HCT116 (cell line): Measurements from ENCODE around the gene SEMA6A. TPM values are rescaled to one million over a fixed set of nuclear protein-coding genes. Genes with fewer than 3 reads are reported as not detected.

Source experiments
- ATAC-seq: fragments of 200-7000 bp; cut with Tn5 transposase; 2 replicates; pipeline ENCODE4 v1.9.1; 2020; ENCODE audit warnings: mild to moderate bottlenecking, moderate library complexity
- BruUV-seq: library from RNA; stranded (reverse); fragments of 400-500 nt; replicated peaks from 2 replicates; lab custom pipeline; 2021; lab: Mats Ljungman, UMichigan
- CTCF ChIA-PET: fragments of 300-600 bp; sonication (Branson Sonifier 250); formaldehyde crosslinking; loops from one replicate; lab custom pipeline; 2021; ENCODE audit warnings: antibody characterized with exemption; lab: Charles Lee
- POLR2A ChIA-PET: fragments of 300-600, 350-600 bp; sonication (Branson Sonifier 250); formaldehyde crosslinking; loops from one replicate; lab custom pipeline; 2021; ENCODE audit warnings: antibody characterized with exemption; lab: Charles Lee
- RAD21 ChIA-PET, 2 experiments: fragments of 300-600 bp; sonication (Branson Sonifier 250); formaldehyde crosslinking; loops; one replicate each; lab custom pipeline; 2023; ENCODE audit warnings: low total read pairs in 2 of 2; ENCODE audit not compliant: uncharacterized antibody in 2 of 2, unreplicated experiment in 2 of 2, low non-redundant PET in 1 of 2; lab: Charles Lee
- DNase-seq: peaks from one replicate; pipeline ENCODE4 v3.0.0-alpha.2; 2010; ENCODE audit warnings: low read depth, low spot score
- H2AFZ ChIP-seq: fragments of 200-600 bp; shearing (Covaris generic), sonication (generic); 2 replicates; pipeline ENCODE4 v1.6.1; 2017; ENCODE audit warnings: low read depth, mixed run types, mixed read lengths, antibody characterized with exemption, low read length; ENCODE audit not compliant: poor library complexity, severe bottlenecking
- H3K27ac ChIP-seq: 2 replicates; pipeline ENCODE4 v1.5.1; 2012; ENCODE audit warnings: low read depth, low read length
- H3K27me3 ChIP-seq: fragments of 200-600 bp; sonication (generic); 2 replicates; pipeline ENCODE4 v1.6.1; 2016; ENCODE audit warnings: mixed run types, low read length, mixed read lengths; ENCODE audit not compliant: insufficient read depth
- H3K36me3 ChIP-seq, 2 experiments: fragments of 200-500 bp in 1 of 2; fragments of 200-600 bp in 1 of 2; sonication (Bioruptor generic) in 1 of 2; sonication (generic) in 1 of 2; 2 replicates each; pipeline versions ENCODE4 v1.5.1 to v1.6.1; 2014 to 2016; ENCODE audit warnings: low read length in 2 of 2, inconsistent platforms in 1 of 2, mixed read lengths in 1 of 2, mixed run types in 1 of 2; ENCODE audit not compliant: insufficient read depth in 2 of 2, control insufficient read depth in 1 of 2
- H3K4me1 ChIP-seq, 2 experiments: fragments of 200-600 bp in 1 of 2; sonication (generic) in 1 of 2; 2 replicates each; pipeline versions ENCODE4 v1.5.1 to v1.6.1; 2012 to 2017; ENCODE audit warnings: low read length in 2 of 2, inconsistent platforms in 1 of 2, mild to moderate bottlenecking in 1 of 2, mixed read lengths in 1 of 2, mixed run types in 1 of 2, moderate library complexity in 1 of 2; ENCODE audit not compliant: insufficient read depth in 2 of 2, control insufficient read depth in 1 of 2
- H3K4me2 ChIP-seq: fragments of 200-600 bp; sonication (generic); 2 replicates; pipeline ENCODE4 v1.6.1; 2017; ENCODE audit warnings: mixed run types, low read length, mixed read lengths
- H3K4me3 ChIP-seq, 2 experiments: fragments of 200-600 bp in 1 of 2; sonication (generic) in 1 of 2; replicated peaks in 1 of 2; 2 replicates each; pipeline ENCODE4 v1.5.1; 2011 to 2016; ENCODE audit warnings: low read length in 2 of 2, control low read depth in 1 of 2, low read depth in 1 of 2, mild to moderate bottlenecking in 1 of 2, mixed read lengths in 1 of 2, mixed run types in 1 of 2
- H3K79me2 ChIP-seq: fragments of 200-600 bp; sonication (generic); 2 replicates; pipeline ENCODE4 v1.6.1; 2017; ENCODE audit warnings: mild to moderate bottlenecking, mixed run types, low read length, moderate library complexity, mixed read lengths; ENCODE audit not compliant: insufficient read depth
- H3K9ac ChIP-seq: fragments of 200-600 bp; sonication (generic); 2 replicates; pipeline ENCODE4 v1.6.1; 2016; ENCODE audit warnings: low read length, mixed read lengths
- H3K9me2 ChIP-seq: fragments of 200-600 bp; sonication (generic), shearing (Covaris generic); 2 replicates; pipeline ENCODE4 v1.6.1; 2017; ENCODE audit warnings: mixed run types, mild to moderate bottlenecking, moderate library complexity; ENCODE audit not compliant: insufficient read depth
- H3K9me3 ChIP-seq, 2 experiments: fragments of 200-500 bp in 1 of 2; fragments of 200-600 bp in 1 of 2; sonication (Bioruptor generic) in 1 of 2; sonication (generic) in 1 of 2; 2 replicates each; pipeline ENCODE4 v1.6.1; 2014 to 2017; ENCODE audit warnings: low read length in 2 of 2, mixed read lengths in 2 of 2, inconsistent platforms in 1 of 2, low read depth in 1 of 2, mild to moderate bottlenecking in 1 of 2, mixed run types in 1 of 2, moderate library complexity in 1 of 2; ENCODE audit not compliant: control insufficient read depth in 1 of 2, insufficient read depth in 1 of 2
- H4K20me1 ChIP-seq: fragments of 200-600 bp; sonication (generic), shearing (Covaris generic); 2 replicates; pipeline ENCODE4 v1.6.1; 2017; ENCODE audit warnings: mixed run types, mild to moderate bottlenecking, moderate library complexity; ENCODE audit not compliant: insufficient read depth
- CBX3 ChIP-seq: IDR thresholded peaks from 2 replicates; pipeline ENCODE4 v1.6.1; 2012; ENCODE audit warnings: low read depth
- CEBPB ChIP-seq: IDR thresholded peaks from 2 replicates; pipeline ENCODE4 v1.6.1; 2012; ENCODE audit warnings: low read depth
- CTCF ChIP-seq, 3 experiments: fragments of 200-600 bp in 1 of 3; sonication (generic) in 1 of 3; IDR thresholded peaks in 2 of 3; conservative IDR thresholded peaks in 1 of 3; 2 replicates each; pipeline ENCODE4 v1.5.1; 2012 to 2017; ENCODE audit warnings: low read depth in 2 of 3, low read length in 2 of 3, antibody characterized with exemption in 1 of 3, borderline replicate concordance in 1 of 3, control low read depth in 1 of 3, mild to moderate bottlenecking in 1 of 3, mixed read lengths in 1 of 3, mixed run types in 1 of 3, moderate library complexity in 1 of 3; ENCODE audit not compliant: insufficient read depth in 1 of 3
- ELF1 ChIP-seq: IDR thresholded peaks from 2 replicates; pipeline ENCODE4 v1.6.1; 2012; ENCODE audit warnings: low read depth, borderline replicate concordance
- EZH2phosphoT487 ChIP-seq: fragments of 200-600 bp; IDR thresholded peaks from 2 replicates; pipeline ENCODE4 v1.6.1; 2018; ENCODE audit warnings: antibody characterized with exemption, borderline replicate concordance
- JUND ChIP-seq: IDR thresholded peaks from 2 replicates; pipeline ENCODE4 v1.6.1; 2012
- MAX ChIP-seq: IDR thresholded peaks from 2 replicates; pipeline ENCODE4 v1.6.1; 2012
- POLR2AphosphoS5 ChIP-seq: IDR thresholded peaks from 2 replicates; pipeline ENCODE4 v1.6.1; 2011; ENCODE audit warnings: mild to moderate bottlenecking, low read depth, low read length, moderate library complexity
- RAD21 ChIP-seq: IDR thresholded peaks from 2 replicates; pipeline ENCODE4 v1.6.1; 2012; ENCODE audit warnings: low read depth, mild to moderate bottlenecking
- SIN3A ChIP-seq: IDR thresholded peaks from 2 replicates; pipeline ENCODE4 v1.6.1; 2012; ENCODE audit warnings: low read depth
- SRF ChIP-seq: IDR thresholded peaks from 2 replicates; pipeline ENCODE4 v1.6.1; 2012; ENCODE audit warnings: low read depth
- TCF7L2 ChIP-seq: IDR thresholded peaks from 2 replicates; pipeline ENCODE4 v1.7.0; 2011; ENCODE audit warnings: borderline replicate concordance, inconsistent platforms; ENCODE audit not compliant: insufficient read depth, insufficient read length; ENCODE audit errors: extremely low read depth
- YY1 ChIP-seq: IDR thresholded peaks from 2 replicates; pipeline ENCODE4 v1.6.1; 2011; ENCODE audit warnings: low read length, low read depth, moderate library complexity, mild to moderate bottlenecking; ENCODE audit not compliant: insufficient replicate concordance; ENCODE audit errors: extremely low read depth
- ZBTB33 ChIP-seq: IDR thresholded peaks from 2 replicates; pipeline ENCODE4 v1.6.1; 2011; ENCODE audit warnings: mild to moderate bottlenecking, low read length, moderate library complexity; ENCODE audit not compliant: insufficient replicate concordance; ENCODE audit errors: extremely low read depth
- intact Hi-C: fragments of 100-400 bp; cut with micrococcal nuclease; formaldehyde crosslinking; loops from 2 replicates; pipeline ENCODE4 v1.10.0; 2022
- total RNA-seq: library from RNA; stranded (reverse); gene quantifications from one replicate; pipeline ENCODE4 v1.2.1, GENCODE V29; 2021; ENCODE audit not compliant: unreplicated experiment
- TF ChIP-seq, protein P1 (sequence below): IDR thresholded peaks from 2 replicates; pipeline ENCODE4 v1.6.1; 2012; ENCODE audit warnings: low read depth

Gene SEMA6A
- total RNA-seq, 1 experiment from 2014 or later, result 6.7 TPM

- H2AFZ ChIP-seq, result no peak overlapping the region
- H3K4me1 ChIP-seq, result no peaks in the 10 kb centered on the region
- CTCF ChIA-PET, result no interaction called here
- intact Hi-C loops, result no loop called here
- BruUV-seq, result no TSS peak
- H4K20me1 ChIP-seq, result no peaks in the 10 kb centered on the region
- no peak overlapping the region for H3K27ac ChIP-seq
- H3K36me3 ChIP-seq, result no peaks in the 10 kb centered on the region
- H3K9ac ChIP-seq, result no peak overlapping the region
- TF ChIP-seq POLR2AphosphoS5, result no peak
- TF ChIP-seq CBX3, result no peak
- no peak for TF ChIP-seq SIN3A
- TF ChIP-seq ELF1, result no peak
- TF ChIP-seq, protein P1, sequence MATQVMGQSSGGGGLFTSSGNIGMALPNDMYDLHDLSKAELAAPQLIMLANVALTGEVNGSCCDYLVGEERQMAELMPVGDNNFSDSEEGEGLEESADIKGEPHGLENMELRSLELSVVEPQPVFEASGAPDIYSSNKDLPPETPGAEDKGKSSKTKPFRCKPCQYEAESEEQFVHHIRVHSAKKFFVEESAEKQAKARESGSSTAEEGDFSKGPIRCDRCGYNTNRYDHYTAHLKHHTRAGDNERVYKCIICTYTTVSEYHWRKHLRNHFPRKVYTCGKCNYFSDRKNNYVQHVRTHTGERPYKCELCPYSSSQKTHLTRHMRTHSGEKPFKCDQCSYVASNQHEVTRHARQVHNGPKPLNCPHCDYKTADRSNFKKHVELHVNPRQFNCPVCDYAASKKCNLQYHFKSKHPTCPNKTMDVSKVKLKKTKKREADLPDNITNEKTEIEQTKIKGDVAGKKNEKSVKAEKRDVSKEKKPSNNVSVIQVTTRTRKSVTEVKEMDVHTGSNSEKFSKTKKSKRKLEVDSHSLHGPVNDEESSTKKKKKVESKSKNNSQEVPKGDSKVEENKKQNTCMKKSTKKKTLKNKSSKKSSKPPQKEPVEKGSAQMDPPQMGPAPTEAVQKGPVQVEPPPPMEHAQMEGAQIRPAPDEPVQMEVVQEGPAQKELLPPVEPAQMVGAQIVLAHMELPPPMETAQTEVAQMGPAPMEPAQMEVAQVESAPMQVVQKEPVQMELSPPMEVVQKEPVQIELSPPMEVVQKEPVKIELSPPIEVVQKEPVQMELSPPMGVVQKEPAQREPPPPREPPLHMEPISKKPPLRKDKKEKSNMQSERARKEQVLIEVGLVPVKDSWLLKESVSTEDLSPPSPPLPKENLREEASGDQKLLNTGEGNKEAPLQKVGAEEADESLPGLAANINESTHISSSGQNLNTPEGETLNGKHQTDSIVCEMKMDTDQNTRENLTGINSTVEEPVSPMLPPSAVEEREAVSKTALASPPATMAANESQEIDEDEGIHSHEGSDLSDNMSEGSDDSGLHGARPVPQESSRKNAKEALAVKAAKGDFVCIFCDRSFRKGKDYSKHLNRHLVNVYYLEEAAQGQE, result no peak
- no peak for TF ChIP-seq SRF
- TF ChIP-seq RAD21, result no peak
- TF ChIP-seq EZH2phosphoT487, result no peak
- no peak for TF ChIP-seq ZBTB33
- no peak for TF ChIP-seq JUND
- TF ChIP-seq YY1, result no peak
- no peak for TF ChIP-seq MAX
- TF ChIP-seq TCF7L2, result no peak
- no peak for TF ChIP-seq CEBPB
- no peak for TF ChIP-seq CTCF (IDR thresholded peaks at IDR 0.05 in 2 of 3, conservative IDR thresholded peaks at IDR 0.05 in 1 of 3; ENCODE audit: borderline replicate concordance in 1 of 3, insufficient read depth in 1 of 3, low read depth in 2 of 3, low read length in 2 of 3)
- H3K9me2 ChIP-seq, result no peaks in the 10 kb centered on the region
- no peak overlapping the region for H3K4me3 ChIP-seq
- no peak for DNase-seq
- no peak for ATAC-seq
- H3K27me3 ChIP-seq, result no peaks in the 10 kb centered on the region
- POLR2A ChIA-PET, result no interaction called here
- RAD21 ChIA-PET, result no interaction called here
- H3K9me3 ChIP-seq, result no peaks in the 10 kb centered on the region
- no peaks in the 10 kb centered on the region for H3K79me2 ChIP-seq
- H3K4me2 ChIP-seq, result no peak overlapping the region
Observed at GRCh38 chr5:116442095-116442534, 132.5 kb downstream of the SEMA6A start.
